ENCODE measurements around the gene DCTPP1. TPM values are rescaled to one million over a fixed set of nuclear protein-coding genes. Genes with fewer than 3 reads are reported as not detected.
"Not testable (repeated sequence)": the region's sequence is repeated elsewhere in the genome, so short reads cannot be mapped to it uniquely, and the experiment has no call there.

Gene DCTPP1
- total RNA-seq, 1 donor from 2014 or later = 20.4 TPM

- DNase-seq (ENCODE audit: low spot score) (no peak), ATAC-seq (no peak)
- intact Hi-C loops (cut with DNase I) = no loop called here
Measured at GRCh38 chr16:30397776-30398660, 31.8 kb downstream of the DCTPP1 start.

- intact Hi-C loops (cut with DNase I) = no loop called here
- DNase-seq (ENCODE audit: low spot score) (no peak), ATAC-seq (no peak)
Measured at GRCh38 chr16:30397056-30397455, 32.8 kb downstream of the DCTPP1 start.

GRCh38 chr16:30396627-30397026 lies 33.2 kb downstream of the DCTPP1 start:
- ATAC-seq; intact Hi-C loops (cut with DNase I); DNase-seq (ENCODE audit: low spot score): not testable (repeated sequence)

- DNase-seq (ENCODE audit: low spot score) (no peak), ATAC-seq (no peak)
- intact Hi-C loops (cut with DNase I) = no loop called here
Measured at GRCh38 chr16:30395992-30396585, 33.7 kb downstream of the DCTPP1 start.

GRCh38 chr16:30395155-30395991 lies 34.5 kb downstream of the DCTPP1 start, which contains the start of gene ZNF48:
Gene ZNF48 (plus strand): TSS chr16:30395420. CDS start chr16:30395795, 375 bp downstream.
- DNase-seq (ENCODE audit: low spot score) = peak; percentile 90
- ATAC-seq = peak; percentile 97
- intact Hi-C loops (cut with DNase I) = no loop called here

GRCh38 chr16:30394592-30395154 lies 35.2 kb downstream of the DCTPP1 start:
- ATAC-seq (peak; percentile 19), DNase-seq (ENCODE audit: low spot score) (no peak)
- intact Hi-C loops (cut with DNase I) = no loop called here

- intact Hi-C loops (cut with DNase I) = no loop called here
Measured at GRCh38 chr16:30383521-30383920, 46.3 kb downstream of the DCTPP1 start.

GRCh38 chr16:30382111-30382881 lies 47.5 kb downstream of the DCTPP1 start, which contains the start of gene SEPTIN1:
Gene SEPTIN1 (minus strand): TSS chr16:30382561. CDS start chr16:30382542, 19 bp downstream.
- ATAC-seq (no peak), DNase-seq (ENCODE audit: low spot score) (no peak)
- intact Hi-C loops (cut with DNase I) = no loop called here

More at GRCh38 chr16:30383521-30383920, 46.3 kb downstream of the DCTPP1 start:
- no peak for DNase-seq (ENCODE audit: low spot score)
- no peak for ATAC-seq

- DNase-seq (ENCODE audit: low spot score) = no peak
- ATAC-seq = no peak
- intact Hi-C loops (cut with DNase I) = no loop called here
Measured at GRCh38 chr16:30381291-30382041, 48.4 kb downstream of the DCTPP1 start.

- ATAC-seq = no peak
- intact Hi-C loops (cut with DNase I) = no loop called here
- no peak for DNase-seq (ENCODE audit: low spot score)
Measured at GRCh38 chr16:30380803-30381208, 49.0 kb downstream of the DCTPP1 start.

GRCh38 chr16:30380072-30380802 lies 49.6 kb downstream of the DCTPP1 start:
- DNase-seq (ENCODE audit: low spot score) = no peak
- intact Hi-C loops (cut with DNase I) = no loop called here
- ATAC-seq = no peak

- ATAC-seq (no peak), DNase-seq (ENCODE audit: low spot score) (no peak)
- intact Hi-C loops (cut with DNase I) = no loop called here
Measured at GRCh38 chr16:30379158-30379783, 50.6 kb downstream of the DCTPP1 start.

- peak; percentile 99 for DNase-seq (ENCODE audit: low spot score)
- intact Hi-C loops (cut with DNase I) = no loop called here
- ATAC-seq = peak; percentile 97
Measured at GRCh38 chr16:30378236-30379157, 51.3 kb downstream of the DCTPP1 start.

GRCh38 chr16:30377812-30378235 lies 52.0 kb downstream of the DCTPP1 start:
- peak; percentile 97 for DNase-seq (ENCODE audit: low spot score)
- intact Hi-C loops (cut with DNase I) = no loop called here
- peak; percentile 84 for ATAC-seq

GRCh38 chr16:30377050-30377811 lies 52.6 kb downstream of the DCTPP1 start:
- no peak for DNase-seq (ENCODE audit: low spot score)
- intact Hi-C loops (cut with DNase I) = no loop called here
- no peak for ATAC-seq
